ENCODE data around the gene FLII. TPM values are rescaled to one million over a fixed set of nuclear protein-coding genes. Genes with fewer than 3 reads are reported as not detected.

Gene FLII
- total and polyA plus RNA-seq, 2 experiments from 2014 or later, result 175 to 373 TPM

DNA sequence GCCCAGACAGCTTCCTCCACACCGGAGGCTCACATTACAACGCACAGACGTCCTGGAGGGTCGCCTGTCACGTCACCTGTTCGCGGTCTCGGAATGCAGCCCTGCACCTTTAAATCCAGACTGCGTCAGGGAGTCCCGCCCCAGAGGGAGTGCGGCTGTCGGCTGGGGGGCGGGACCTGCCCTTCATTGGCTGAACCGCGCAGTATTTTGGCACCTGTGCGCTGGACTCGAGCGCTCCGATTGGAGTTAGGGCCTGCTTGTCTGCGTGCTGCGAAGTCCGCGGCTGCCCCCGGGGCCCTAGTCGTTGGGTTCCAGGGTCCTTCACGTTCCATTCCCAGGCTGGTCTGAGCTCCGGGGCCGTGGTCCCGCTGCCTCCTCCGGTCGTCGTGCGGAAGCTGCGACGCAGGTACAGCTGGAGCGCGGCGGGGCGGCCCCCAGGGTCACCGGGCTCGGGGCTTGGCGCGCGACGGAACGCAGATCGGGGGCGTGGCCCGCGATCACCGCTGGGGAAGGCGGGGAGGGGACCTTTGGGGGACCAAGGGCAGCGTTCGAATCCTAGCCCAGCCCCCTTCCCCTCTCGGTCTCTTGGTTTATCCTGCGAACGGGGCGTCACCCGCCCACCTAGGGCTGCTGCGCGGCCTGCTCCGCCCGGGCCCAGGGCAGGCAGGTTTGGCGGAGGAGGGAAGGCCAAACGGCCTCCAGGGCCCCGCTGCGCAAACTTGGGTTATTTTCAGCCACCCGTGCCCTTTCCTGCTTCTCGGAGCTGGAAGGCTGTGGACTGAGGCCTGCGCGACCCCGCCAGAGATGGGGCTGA is 2.0 kb upstream of the FLII start, which contains the start of gene MIEF2:
Gene MIEF2, plus strand, starts transcription at position 331 of the 814 bp plus-strand sequence. CDS start 2,059 bp downstream, outside the sequence.
- ATAC-seq, result peak; percentile 78
- no peaks in the 10 kb centered on the region for H3K27me3 ChIP-seq (ENCODE audit: insufficient read depth)
- H3K4me1 Mint-ChIP-seq, result peaks cover 29% of the 10 kb centered on the region
- peak within 1 kb of the TSS; percentile 99 for H3K4me2 ChIP-seq
- no peaks in the 10 kb centered on the region for H3K9me3 Mint-ChIP-seq
- H3K36me3 ChIP-seq (ENCODE audit: insufficient read depth), result peaks cover 2% of the 10 kb centered on the region; the same call in 1 of the 2 replicates
- TF ChIP-seq CREB1 (CRISPR knock-in tag; IDR thresholded peaks at IDR 0.05; ENCODE audit: low read depth), result peak; percentile 82
- TF ChIP-seq REST (IDR thresholded peaks at IDR 0.05; ENCODE audit: unreplicated experiment), result no peak
- no peak for TF ChIP-seq JUNB (IDR thresholded peaks at IDR 0.05; ENCODE audit: unreplicated experiment)
- TF ChIP-seq POLR2AphosphoS5 (IDR thresholded peaks at IDR 0.05; ENCODE audit: low read depth), result peak; percentile 72
- peak; percentile 17; the same call in 1 of the 2 replicates for TF ChIP-seq ETS1 (IDR thresholded peaks at IDR 0.05)
- peaks cover 20% of the 10 kb centered on the region for H3K4me1 ChIP-seq (ENCODE audit: insufficient read depth)
- peak within 1 kb of the TSS; percentile 96 for H2AFZ ChIP-seq
- H3K27ac Mint-ChIP-seq, result peak within 1 kb of the TSS; percentile 88
- H3K4me3 Mint-ChIP-seq, result peak within 1 kb of the TSS; percentile 81
- no peaks in the 10 kb centered on the region; the same call in none of the 2 replicates for H4K20me1 ChIP-seq (replicated peaks; ENCODE audit: insufficient read depth)
- H3K79me2 ChIP-seq (replicated peaks; ENCODE audit: insufficient read depth), result peaks cover 31% of the 10 kb centered on the region
- H3F3A ChIP-seq (replicated peaks; ENCODE audit: low read depth), result peaks cover 18% of the 10 kb centered on the region
- H3K27ac ChIP-seq (ENCODE audit: low read depth), result peak within 1 kb of the TSS; percentile 94
- H3K9me2 ChIP-seq (ENCODE audit: insufficient read depth), result no peaks in the 10 kb centered on the region
- peaks cover 4% of the 10 kb centered on the region for H3K27me3 Mint-ChIP-seq (ENCODE audit: insufficient read depth, low read depth, poor library complexity)
- peak within 1 kb of the TSS; percentile 97 for H3K4me3 ChIP-seq
- peak; percentile 99 for DNase-seq (ENCODE audit: low spot score)
- peaks cover 18% of the 10 kb centered on the region for H3K36me3 Mint-ChIP-seq (ENCODE audit: low read depth)

DNA sequence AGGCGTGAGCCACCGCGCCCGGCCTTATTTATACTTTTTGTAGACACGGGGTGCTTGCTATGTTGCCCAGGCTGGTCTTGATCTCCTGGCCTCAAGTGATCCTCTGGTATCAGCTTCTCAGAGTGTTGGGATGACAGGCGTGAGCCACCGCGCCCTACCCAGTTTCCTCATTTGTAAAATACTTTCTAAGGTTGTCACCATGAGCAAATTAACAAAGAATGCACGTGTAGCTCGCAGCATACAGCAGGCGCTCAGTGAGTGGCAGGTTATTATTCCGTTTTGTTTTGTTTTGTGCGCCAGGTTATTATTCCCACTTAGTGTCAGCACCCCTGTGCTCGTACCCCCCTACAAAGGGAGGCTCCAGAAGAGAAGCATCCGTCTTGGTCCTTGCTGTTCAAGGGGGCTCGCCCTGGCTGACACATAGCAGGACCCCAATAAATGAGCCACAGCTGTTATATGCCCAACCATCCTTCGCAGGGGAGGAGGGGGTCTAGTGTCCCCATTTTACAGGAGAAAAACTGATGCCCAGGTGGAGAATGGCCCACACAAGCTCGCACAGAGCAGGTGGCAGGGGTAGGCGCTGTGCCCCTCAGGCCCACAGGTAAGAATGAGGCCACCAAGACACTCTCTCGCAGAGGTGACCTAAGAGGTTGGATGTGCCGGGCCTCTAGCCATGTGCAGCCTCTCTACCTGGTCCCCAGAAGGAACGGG is 1.2 kb upstream of the FLII start:
- Histone ChIP-seq H3K27me3 (ENCODE audit: insufficient read depth) (no peaks in the 10 kb centered on the region), H3K4me1 (ENCODE audit: insufficient read depth) (peaks cover 20% of the 10 kb centered on the region), H3F3A (replicated peaks; ENCODE audit: low read depth) (peaks cover 18% of the 10 kb centered on the region), H2AFZ (no peak overlapping the region), H3K4me3 (peak overlapping the region; percentile 97), H3K9me2 (ENCODE audit: insufficient read depth) (no peaks in the 10 kb centered on the region), H4K20me1 (replicated peaks; ENCODE audit: insufficient read depth) (no peaks in the 10 kb centered on the region; the same call in none of the 2 replicates), H3K36me3 (ENCODE audit: insufficient read depth) (peaks cover 9% of the 10 kb centered on the region; the same call in 1 of the 2 replicates), H3K4me2 (peak overlapping the region; percentile 67), H3K27ac (ENCODE audit: low read depth) (peak overlapping the region; percentile 13; the same call in 1 of the 2 replicates), H3K79me2 (replicated peaks; ENCODE audit: insufficient read depth) (peaks cover 34% of the 10 kb centered on the region)
- Mint-ChIP-seq H3K27me3 (ENCODE audit: insufficient read depth, low read depth, poor library complexity) (peaks cover 4% of the 10 kb centered on the region), H3K27ac (peak overlapping the region; percentile 88), H3K36me3 (ENCODE audit: low read depth) (peaks cover 25% of the 10 kb centered on the region), H3K4me1 (peaks cover 29% of the 10 kb centered on the region), H3K9me3 (no peaks in the 10 kb centered on the region), H3K4me3 (peak overlapping the region; percentile 81)
- TF ChIP-seq JUNB (IDR thresholded peaks at IDR 0.05; ENCODE audit: unreplicated experiment), result no peak
- TF ChIP-seq POLR2AphosphoS5 (IDR thresholded peaks at IDR 0.05; ENCODE audit: low read depth), result no peak
- no peak for TF ChIP-seq REST (IDR thresholded peaks at IDR 0.05; ENCODE audit: unreplicated experiment)
- no peak for TF ChIP-seq ZNF331 (CRISPR knock-in tag; IDR thresholded peaks at IDR 0.05; ENCODE audit: low read depth)
- DNase-seq (ENCODE audit: low spot score) (no peak), ATAC-seq (no peak)
